GM23248 (cell line): Measurements from ENCODE around the gene STK32A. TPM values are rescaled to one million over a fixed set of nuclear protein-coding genes. Genes with fewer than 3 reads are reported as not detected.

ENCODE experiments used
- DNase-seq: peaks from one replicate; pipeline ENCODE4 v3.0.0-alpha.2; 2015
- H2AFZ ChIP-seq: fragments of 200-600 bp; sonication (generic); 2 replicates; pipeline ENCODE4 v1.6.1; 2016; ENCODE audit warnings: antibody characterized with exemption
- H3F3A ChIP-seq: fragments of 200-600 bp; sonication (generic); 2 replicates; pipeline ENCODE4 v1.6.1; 2016; ENCODE audit warnings: mild to moderate bottlenecking, antibody characterized with exemption, mixed run types; ENCODE audit not compliant: insufficient read depth
- H3K27ac ChIP-seq: fragments of 200-600 bp; sonication (generic); 2 replicates; pipeline ENCODE4 v1.5.1; 2016; ENCODE audit warnings: mild to moderate bottlenecking
- H3K27me3 ChIP-seq: fragments of 200-600 bp; sonication (generic); replicated peaks from 2 replicates; pipeline ENCODE4 v1.6.1; 2016; ENCODE audit warnings: mild to moderate bottlenecking; ENCODE audit not compliant: insufficient read depth
- H3K36me3 ChIP-seq: fragments of 200-600 bp; sonication (generic); 2 replicates; pipeline ENCODE4 v1.6.1; 2016; ENCODE audit warnings: low read depth, mild to moderate bottlenecking
- H3K4me1 ChIP-seq: fragments of 200-600 bp; sonication (generic); 2 replicates; pipeline ENCODE4 v1.6.1; 2016; ENCODE audit warnings: mild to moderate bottlenecking; ENCODE audit not compliant: insufficient read depth
- H3K4me2 ChIP-seq: fragments of 200-600 bp; sonication (generic); one replicate; pipeline ENCODE4 v1.6.1; 2016; ENCODE audit warnings: mild to moderate bottlenecking; ENCODE audit not compliant: unreplicated experiment
- H3K4me3 ChIP-seq: fragments of 200-600 bp; sonication (generic); 2 replicates; pipeline ENCODE4 v1.5.1; 2016; ENCODE audit warnings: mild to moderate bottlenecking
- H3K79me2 ChIP-seq: fragments of 200-600 bp; sonication (generic); 2 replicates; pipeline ENCODE4 v1.6.1; 2016; ENCODE audit warnings: mild to moderate bottlenecking; ENCODE audit not compliant: insufficient read depth
- H3K9ac ChIP-seq: fragments of 200-600 bp; sonication (generic); 2 replicates; pipeline ENCODE4 v1.6.1; 2016; ENCODE audit warnings: mild to moderate bottlenecking
- H3K9me2 ChIP-seq: fragments of 200-600 bp; sonication (generic); 2 replicates; pipeline ENCODE4 v1.6.1; 2016; ENCODE audit warnings: mixed run types, mild to moderate bottlenecking, moderate library complexity; ENCODE audit not compliant: insufficient read depth
- H3K9me3 ChIP-seq: fragments of 200-600 bp; sonication (generic); one replicate; pipeline ENCODE4 v1.6.1; 2017; ENCODE audit warnings: low read depth
- H4K20me1 ChIP-seq: fragments of 200-600 bp; sonication (generic); 2 replicates; pipeline ENCODE4 v1.6.0; 2016; ENCODE audit not compliant: insufficient read depth
- EZH2 ChIP-seq: fragments of 200-600 bp; sonication (generic); IDR thresholded peaks from 2 replicates; pipeline ENCODE4 v1.6.1; 2018; ENCODE audit warnings: antibody characterized with exemption, mild to moderate bottlenecking; ENCODE audit not compliant: insufficient read depth, poor library complexity, severe bottlenecking
- EZH2phosphoT487 ChIP-seq: fragments of 200-600 bp; sonication (generic); IDR thresholded peaks from 2 replicates; pipeline ENCODE4 v1.6.1; 2018; ENCODE audit warnings: antibody characterized with exemption, moderate library complexity, mild to moderate bottlenecking, low read depth; ENCODE audit not compliant: insufficient read depth
- WGBS, 2 experiments: methylation state at CpG; one replicate each; pipeline ENCODE4 v1.1.6; 2015 to 2017; ENCODE audit warnings: low lambda C conversion rate in 2 of 2, low coverage in 1 of 2; ENCODE audit errors: missing lambda C conversion rate in 2 of 2; 5-methylcytosine and 5-hydroxymethylcytosine counted together
- in situ Hi-C: fragments of 300-500 bp; cut with MboI; formaldehyde crosslinking; loops from 2 replicates; pipeline ENCODE4 v1.15.0; 2020
- polyA plus RNA-seq: library from polyadenylated mRNA; unstranded; fragments of >200 nt; fragmentation: Nextera tagmentation; extraction: Ambion mirVana; gene quantifications from 2 replicates; pipeline ENCODE4 v1.2.1, GENCODE V29; 2016
- total RNA-seq: library from RNA; depleted of rRNA; stranded (reverse); fragments of >200 nt; shearing (Covaris generic); gene quantifications from 2 replicates; pipeline ENCODE4 v1.2.3, GENCODE V29; 2014

Gene STK32A
- total and polyA plus RNA-seq, 2 experiments from 2014 or later, result 1.3 to 1.5 TPM

GRCh38 chr5:147372191-147372590 lies 137.4 kb downstream of the STK32A start:
- Histone ChIP-seq H3K4me2 (no peak overlapping the region), H3F3A (no peaks in the 10 kb centered on the region), H3K79me2 (no peaks in the 10 kb centered on the region), H3K9me2 (no peaks in the 10 kb centered on the region), H3K4me3 (no peak overlapping the region), H3K36me3 (no peaks in the 10 kb centered on the region), H4K20me1 (no peaks in the 10 kb centered on the region), H3K27me3 (no peaks in the 10 kb centered on the region), H3K9me3 (no peaks in the 10 kb centered on the region), H3K4me1 (no peaks in the 10 kb centered on the region), H3K27ac (no peak overlapping the region), H3K9ac (no peak overlapping the region), H2AFZ (no peak overlapping the region)
- WGBS, 2 experiments, result 87% methylated on average over 1 of the region's 1 CpG
- DNase-seq, result no peak
- TF ChIP-seq EZH2phosphoT487 (no peak), EZH2 (no peak)
- in situ Hi-C loops, result no loop called here

GRCh38 chr5:147373328-147373727 lies 138.5 kb downstream of the STK32A start:
- H3F3A ChIP-seq, result no peaks in the 10 kb centered on the region
- H3K9me2 ChIP-seq, result no peaks in the 10 kb centered on the region
- no peak overlapping the region for H3K4me2 ChIP-seq
- H3K9ac ChIP-seq, result no peak overlapping the region
- H2AFZ ChIP-seq, result no peak overlapping the region
- no peaks in the 10 kb centered on the region for H4K20me1 ChIP-seq
- TF ChIP-seq EZH2 (no peak), EZH2phosphoT487 (no peak)
- in situ Hi-C loops, result no loop called here
- 83 to 84% methylated on average over 3 of the region's 3 CpGs for whole genome bisulfite sequencing, 2 experiments
- no peaks in the 10 kb centered on the region for H3K27me3 ChIP-seq
- H3K27ac ChIP-seq, result no peak overlapping the region
- no peak for DNase-seq
- H3K36me3 ChIP-seq, result no peaks in the 10 kb centered on the region
- no peak overlapping the region for H3K4me3 ChIP-seq
- H3K79me2 ChIP-seq, result no peaks in the 10 kb centered on the region
- H3K9me3 ChIP-seq, result no peaks in the 10 kb centered on the region
- H3K4me1 ChIP-seq, result no peaks in the 10 kb centered on the region

DNA sequence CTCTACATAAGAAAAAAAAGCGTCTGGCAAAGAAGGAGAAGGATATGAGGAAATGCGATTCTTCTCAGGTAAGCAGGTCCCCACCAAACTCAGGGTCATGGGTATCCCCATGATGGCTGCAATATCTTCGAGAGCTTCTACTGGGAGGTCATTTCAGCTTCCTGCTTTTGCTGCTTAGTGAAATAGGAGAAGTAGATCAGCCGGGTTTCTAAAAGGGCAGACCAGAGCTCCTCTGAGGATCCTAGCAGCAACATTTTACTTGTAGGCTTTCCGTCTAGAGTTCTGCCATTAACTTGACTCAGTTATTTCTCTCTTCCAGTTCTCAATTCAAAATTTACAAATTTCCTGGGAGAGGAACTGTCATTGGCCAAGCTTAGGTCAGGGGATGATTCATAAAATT lies 140.3 kb downstream of the STK32A start:
- in situ Hi-C loops, result no loop called here
- Histone ChIP-seq H3K4me1 (no peaks in the 10 kb centered on the region), H3K4me2 (no peak overlapping the region), H3K4me3 (no peak overlapping the region), H4K20me1 (no peaks in the 10 kb centered on the region), H2AFZ (no peak overlapping the region), H3F3A (no peaks in the 10 kb centered on the region), H3K9me2 (no peaks in the 10 kb centered on the region), H3K9me3 (no peaks in the 10 kb centered on the region), H3K36me3 (no peaks in the 10 kb centered on the region), H3K27me3 (no peaks in the 10 kb centered on the region), H3K27ac (no peak overlapping the region), H3K79me2 (no peaks in the 10 kb centered on the region), H3K9ac (no peak overlapping the region)
- no peak for DNase-seq
- no peak for TF ChIP-seq EZH2
- no peak for TF ChIP-seq EZH2phosphoT487
- WGBS, 2 experiments, result 88 to 91% methylated on average over 5 of the region's 5 CpGs

DNA sequence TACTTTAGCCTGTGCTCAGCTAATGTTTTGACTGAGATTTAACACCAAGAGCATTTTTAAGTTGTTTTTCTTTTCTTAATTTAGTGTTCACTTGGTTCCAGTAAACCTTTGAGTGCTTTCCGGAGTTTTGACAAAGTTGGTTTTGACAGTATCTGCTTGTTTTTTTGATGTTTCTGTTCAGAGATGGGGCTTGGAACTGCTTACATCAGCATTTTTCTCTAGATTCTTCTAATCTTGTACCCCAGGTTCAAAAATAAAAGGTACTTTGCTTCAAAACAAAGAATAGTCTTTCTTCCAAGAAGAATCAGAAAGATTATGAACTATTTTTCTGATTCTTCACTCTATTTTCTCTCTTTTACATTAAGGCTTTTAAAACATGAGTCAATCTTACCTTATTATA lies 142.9 kb downstream of the STK32A start:
- Histone ChIP-seq H3K36me3 (no peaks in the 10 kb centered on the region), H2AFZ (no peak overlapping the region), H3K9ac (no peak overlapping the region), H3K4me3 (no peak overlapping the region), H3K4me1 (no peaks in the 10 kb centered on the region), H4K20me1 (no peaks in the 10 kb centered on the region), H3K27ac (no peak overlapping the region), H3K4me2 (no peak overlapping the region), H3K9me3 (no peaks in the 10 kb centered on the region), H3K9me2 (no peaks in the 10 kb centered on the region), H3K27me3 (no peaks in the 10 kb centered on the region), H3F3A (no peaks in the 10 kb centered on the region), H3K79me2 (no peaks in the 10 kb centered on the region)
- TF ChIP-seq EZH2phosphoT487, result no peak
- TF ChIP-seq EZH2, result no peak
- WGBS, 2 experiments, result 82 to 86% methylated on average over 1 of the region's 1 CpG
- in situ Hi-C loops, result no loop called here
- DNase-seq, result no peak

DNA sequence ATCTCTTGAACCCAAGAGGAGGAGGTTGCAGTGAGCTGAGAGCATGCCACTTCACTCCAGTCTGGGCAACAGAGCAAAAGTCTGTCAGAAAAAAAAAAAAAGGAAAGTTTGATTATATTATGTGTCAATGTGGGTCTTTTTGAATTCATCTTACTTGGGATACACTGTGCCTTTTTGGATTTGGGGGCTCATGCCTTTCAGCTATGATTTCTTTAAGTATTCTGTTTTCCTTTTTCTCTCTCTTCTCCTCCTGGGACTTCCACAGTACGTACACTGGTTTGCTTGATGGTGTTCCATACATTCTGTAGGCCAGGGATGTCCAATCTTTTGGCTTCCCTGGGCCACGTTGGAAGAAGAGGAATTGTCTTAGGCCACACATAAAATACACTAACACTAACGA lies 146.7 kb downstream of the STK32A start:
- no peaks in the 10 kb centered on the region for H3K79me2 ChIP-seq
- no peaks in the 10 kb centered on the region for H3K9me2 ChIP-seq
- DNase-seq, result no peak
- no peaks in the 10 kb centered on the region for H3F3A ChIP-seq
- no peaks in the 10 kb centered on the region for H3K27me3 ChIP-seq
- TF ChIP-seq EZH2phosphoT487 (no peak), EZH2 (no peak)
- H4K20me1 ChIP-seq, result no peaks in the 10 kb centered on the region
- no peak overlapping the region for H3K9ac ChIP-seq
- WGBS, 2 experiments, result 75 to 77% methylated on average over 3 of the region's 3 CpGs
- no peak overlapping the region for H3K27ac ChIP-seq
- in situ Hi-C loops, result no loop called here
- H3K4me3 ChIP-seq, result no peak overlapping the region
- H3K9me3 ChIP-seq, result no peaks in the 10 kb centered on the region
- H3K4me2 ChIP-seq, result no peak overlapping the region
- no peak overlapping the region for H2AFZ ChIP-seq
- H3K4me1 ChIP-seq, result no peaks in the 10 kb centered on the region; the same call in 1 of the 2 replicates
- no peaks in the 10 kb centered on the region for H3K36me3 ChIP-seq
